ENCODE measurements around the gene DOCK10.

DNA sequence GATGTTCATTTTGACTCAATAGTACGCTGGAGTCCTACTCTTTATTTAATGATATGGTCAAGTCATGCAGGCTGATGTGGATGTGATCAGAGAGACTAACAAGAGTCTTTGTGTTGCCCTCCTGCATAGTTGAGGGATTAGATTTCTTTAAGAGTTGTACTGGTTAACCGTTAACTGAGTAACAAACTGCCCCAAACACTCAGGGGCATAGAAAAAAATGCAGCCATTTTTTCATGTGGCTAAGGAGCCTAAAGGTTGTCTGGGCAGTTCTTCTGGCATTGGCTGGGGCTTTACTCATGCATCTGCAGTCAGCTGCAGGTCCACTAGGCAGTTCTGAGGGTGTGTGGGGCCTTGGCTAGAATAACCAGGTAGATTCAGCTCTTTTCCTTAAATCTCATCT lies 32.5 kb downstream of the DOCK10 start:
- TF ChIP-seq, protein P1, sequence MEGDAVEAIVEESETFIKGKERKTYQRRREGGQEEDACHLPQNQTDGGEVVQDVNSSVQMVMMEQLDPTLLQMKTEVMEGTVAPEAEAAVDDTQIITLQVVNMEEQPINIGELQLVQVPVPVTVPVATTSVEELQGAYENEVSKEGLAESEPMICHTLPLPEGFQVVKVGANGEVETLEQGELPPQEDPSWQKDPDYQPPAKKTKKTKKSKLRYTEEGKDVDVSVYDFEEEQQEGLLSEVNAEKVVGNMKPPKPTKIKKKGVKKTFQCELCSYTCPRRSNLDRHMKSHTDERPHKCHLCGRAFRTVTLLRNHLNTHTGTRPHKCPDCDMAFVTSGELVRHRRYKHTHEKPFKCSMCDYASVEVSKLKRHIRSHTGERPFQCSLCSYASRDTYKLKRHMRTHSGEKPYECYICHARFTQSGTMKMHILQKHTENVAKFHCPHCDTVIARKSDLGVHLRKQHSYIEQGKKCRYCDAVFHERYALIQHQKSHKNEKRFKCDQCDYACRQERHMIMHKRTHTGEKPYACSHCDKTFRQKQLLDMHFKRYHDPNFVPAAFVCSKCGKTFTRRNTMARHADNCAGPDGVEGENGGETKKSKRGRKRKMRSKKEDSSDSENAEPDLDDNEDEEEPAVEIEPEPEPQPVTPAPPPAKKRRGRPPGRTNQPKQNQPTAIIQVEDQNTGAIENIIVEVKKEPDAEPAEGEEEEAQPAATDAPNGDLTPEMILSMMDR (IDR thresholded peaks at IDR 0.05), result no peak
- no peak for TF ChIP-seq POLR2A (IDR thresholded peaks at IDR 0.05)

Measured in uterus (tissue), 2 donors.